Limb (tissue), 2 donors: ENCODE measurements around the gene BICDL2.

Experiments
- DNase-seq, 2 donors: peaks; one replicate each; pipeline ENCODE4 v3.0.0-alpha.2; 2016; ENCODE audit errors: extremely low spot score in 2 of 2

Gene BICDL2

GRCh38 chr16:2985893-2986355, 50.8 kb downstream of the BICDL2 start:
- no peak for DNase-seq

- DNase-seq, result peak in 1 of 2 donors; percentile 63
These were observed 51.3 kb downstream of the BICDL2 start for GRCh38 chr16:2985462-2985861.

GRCh38 chr16:2983706-2984136, 53.0 kb downstream of the BICDL2 start:
- DNase-seq, result peak; percentile 65 to 92

- DNase-seq, result no peak
These were observed 54.3 kb downstream of the BICDL2 start for GRCh38 chr16:2982402-2982801.

- DNase-seq, result no peak
These were observed 54.9 kb downstream of the BICDL2 start for GRCh38 chr16:2981899-2982250.

- no peak for DNase-seq
These were observed 55.4 kb downstream of the BICDL2 start for GRCh38 chr16:2981177-2981898.

- DNase-seq, result peak; percentile 93 to 96
These were observed 56.2 kb downstream of the BICDL2 start, which contains the start of gene PKMYT1 for GRCh38 chr16:2980227-2981176. Gene PKMYT1 (minus strand): TSS chr16:2980446. CDS start chr16:2979657, 789 bp downstream.

- DNase-seq, result no peak
These were observed 57.0 kb downstream of the BICDL2 start for GRCh38 chr16:2979669-2980226.
